GM23338 (cell line): ENCODE measurements around the gene CUX1.
"Not testable (repeated sequence)": the region's sequence is repeated elsewhere in the genome, so short reads cannot be mapped to it uniquely, and the experiment has no call there.

Experiments used
- CREB1 ChIP-seq: fragments of 250-450 bp; sonication (Bioruptor Pico); IDR thresholded peaks from 2 replicates; pipeline ENCODE4 v1.5.0; 2020; ENCODE audit warnings: low read depth, mild to moderate bottlenecking, moderate library complexity
- CTCF ChIP-seq, 2 experiments: fragments of 200-600 bp in 1 of 2; sonication (generic) in 1 of 2; conservative IDR thresholded peaks; 2 replicates each; pipeline versions ENCODE4 v1.5.1 to v1.6.1; 2016 to 2017; ENCODE audit warnings: antibody characterized with exemption in 2 of 2, low read depth in 2 of 2, mild to moderate bottlenecking in 2 of 2, moderate library complexity in 1 of 2
- EZH2phosphoT487 ChIP-seq: fragments of 200-600 bp; sonication (generic); IDR thresholded peaks from one replicate; pipeline ENCODE4 v1.8.1; 2018; ENCODE audit warnings: antibody characterized with exemption; ENCODE audit not compliant: unreplicated experiment
- POLR2AphosphoS5 ChIP-seq: IDR thresholded peaks from 2 replicates; pipeline ENCODE4 v1.6.1; 2016; ENCODE audit warnings: antibody characterized with exemption, low read depth

GRCh38 chr7:102025777-102026176, 208.4 kb downstream of the CUX1 start:
- not testable (repeated sequence) for TF ChIP-seq CREB1 (CRISPR knock-in tag); EZH2phosphoT487; CTCF (conservative IDR thresholded peaks at IDR 0.05; ENCODE audit: low read depth in 2 of 2); POLR2AphosphoS5
